HepG2 (cell line): ENCODE results near the gene MARCHF9. TPM values are rescaled to one million over a fixed set of nuclear protein-coding genes. Genes with fewer than 3 reads are reported as not detected.

ENCODE experiments used
- ATAC-seq: fragments of 200-7000 bp; cut with Tn5 transposase; 3 replicates; pipeline ENCODE4 v1.9.1; 2020; ENCODE audit warnings: mild to moderate bottlenecking, moderate library complexity
- BruUV-seq: library from RNA; stranded (reverse); fragments of 400-500 nt; replicated peaks from 2 replicates; lab custom pipeline; 2021; lab: Mats Ljungman, UMichigan
- CTCF ChIA-PET: fragments of 300-600 bp; formaldehyde crosslinking; extraction: SDS; loops from one replicate; lab custom pipeline; 2021; ENCODE audit warnings: low total read pairs, inconsistent platforms, low intra/inter-chr PET ratio; lab: Yijun Ruan, JAX
- POLR2A ChIA-PET: fragments of 350-600 bp; sonication (Branson Sonifier 250); formaldehyde crosslinking; loops from one replicate; lab custom pipeline; 2020; ENCODE audit warnings: antibody characterized with exemption, inconsistent platforms; lab: Yijun Ruan, JAX
- DNase-seq: peaks from one replicate; pipeline ENCODE4 v3.0.0-alpha.2; 2015; ENCODE audit warnings: low spot score
- FAIRE-seq: peaks from 3 replicates; lab custom pipeline; 2011; peaks lifted over from hg19 to GRCh38; lab: Jason Lieb, UNC
- H2AFZ ChIP-seq: one replicate; pipeline ENCODE4 v1.6.1; 2011; ENCODE audit warnings: low read length, inconsistent platforms
- H3K27ac ChIP-seq: fragments of 300-600 bp; 3 replicates; pipeline ENCODE4 v1.8.0; 2011; ENCODE audit warnings: mixed run types, mild to moderate bottlenecking, mixed read lengths, low read length, inconsistent platforms; ENCODE audit not compliant: insufficient read depth; ENCODE audit errors: extremely low read length
- H3K27me3 ChIP-seq, 2 experiments: fragments of 200-600 bp in 1 of 2; 2 replicates in 1 of 2; 3 replicates in 1 of 2; pipeline versions ENCODE4 v1.6.0 to v1.8.0; 2011; ENCODE audit warnings: low read length in 2 of 2, mild to moderate bottlenecking in 2 of 2, moderate library complexity in 2 of 2, inconsistent platforms in 1 of 2; ENCODE audit not compliant: insufficient read depth in 2 of 2, control insufficient read depth in 1 of 2
- H3K36me3 ChIP-seq, 2 experiments: fragments of 200-600 bp in 1 of 2; replicated peaks in 1 of 2; 2 replicates in 1 of 2; 3 replicates in 1 of 2; pipeline versions ENCODE4 v1.5.1 to v1.8.0; 2011; ENCODE audit warnings: low read length in 2 of 2, inconsistent platforms in 1 of 2; ENCODE audit not compliant: insufficient read depth in 2 of 2, control insufficient read depth in 1 of 2
- H3K4me1 ChIP-seq: 2 replicates; pipeline ENCODE4 v1.5.1; 2012; ENCODE audit warnings: low read length, inconsistent platforms; ENCODE audit not compliant: insufficient read depth
- H3K4me2 ChIP-seq: 2 replicates; pipeline ENCODE4 v1.6.0; 2011; ENCODE audit warnings: low read depth, low read length, inconsistent platforms
- H3K4me3 ChIP-seq, 3 experiments: fragments of 200-600 bp in 1 of 3; sonication (generic), shearing (Covaris generic) in 1 of 3; replicated peaks in 1 of 3; 2 replicates each; pipeline ENCODE4 v1.5.1; 2011 to 2016; ENCODE audit warnings: low read length in 3 of 3, inconsistent platforms in 2 of 3, low read depth in 2 of 3, mild to moderate bottlenecking in 2 of 3, control low read depth in 1 of 3, mixed read lengths in 1 of 3; ENCODE audit not compliant: insufficient read depth in 1 of 3
- H3K79me2 ChIP-seq: one replicate; pipeline ENCODE4 v1.6.1; 2011; ENCODE audit warnings: low read length, inconsistent platforms; ENCODE audit not compliant: insufficient read depth
- H3K9ac ChIP-seq: 2 replicates; pipeline ENCODE4 v1.6.0; 2011; ENCODE audit warnings: mild to moderate bottlenecking, low read depth, low read length, inconsistent platforms; ENCODE audit not compliant: insufficient read depth
- H3K9me3 ChIP-seq: 2 replicates; pipeline ENCODE4 v1.5.1; 2012; ENCODE audit warnings: mild to moderate bottlenecking, low read length
- H4K20me1 ChIP-seq: 2 replicates; pipeline ENCODE4 v1.6.0; 2011; ENCODE audit warnings: inconsistent platforms, mild to moderate bottlenecking, low read length, moderate library complexity; ENCODE audit not compliant: insufficient read depth
- EZH2 ChIP-seq: conservative IDR thresholded peaks from 2 replicates; pipeline ENCODE4 v1.6.1; 2012; ENCODE audit warnings: mild to moderate bottlenecking, low read depth, low read length, moderate library complexity
- XBP1 ChIP-seq: sonication (generic); formaldehyde crosslinking; IDR thresholded peaks from 2 replicates; pipeline ENCODE4 v1.5.0; 2020; ENCODE audit warnings: missing genetic modification reagents
- ZBTB42 ChIP-seq: sonication (generic); formaldehyde crosslinking; IDR thresholded peaks from 2 replicates; pipeline ENCODE4 v1.5.0; 2020; ENCODE audit warnings: mild to moderate bottlenecking, missing genetic modification reagents
- ZNF776 ChIP-seq: sonication (generic); formaldehyde crosslinking; IDR thresholded peaks from 2 replicates; pipeline ENCODE4 v1.4.0; 2020; ENCODE audit warnings: mild to moderate bottlenecking, missing genetic modification reagents
- WGBS: methylation state at CpG from one replicate; pipeline ENCODE4 v1.1.6; 2017; ENCODE audit warnings: low lambda C conversion rate; 5-methylcytosine and 5-hydroxymethylcytosine counted together
- in situ Hi-C: cut with HindIII; loops from 2 replicates; pipeline ENCODE4 v1.10.0; 2017; ENCODE audit warnings: low pct_unique_long_range_greater_than_20kb; ENCODE audit not compliant: extremely low pct_ligation_motif_present
- intact Hi-C: fragments of 100-400 bp; cut with micrococcal nuclease; formaldehyde crosslinking; loops from one replicate; pipeline ENCODE4 v1.10.0; 2022; ENCODE audit not compliant: unreplicated experiment
- polyA plus RNA-seq, 8 experiments: library from polyadenylated mRNA; depleted of rRNA in 3 of 8; stranded (reverse) in 7 of 8; unstranded in 1 of 8; fragments of >200 nt; fragmentation: Illumina TruSeq in 4 of 8; extraction: Trizol in 4 of 8; gene quantifications; 2 replicates each; pipeline versions ENCODE4 v1.2.1 to v1.2.3, GENCODE V29; 2011 to 2016; ENCODE audit warnings: low read depth in 4 of 8, missing spikeins in 1 of 8, mixed read lengths in 1 of 8; ENCODE audit not compliant: insufficient read depth in 1 of 8
- total RNA-seq, 5 experiments: library from RNA; depleted of rRNA; stranded (reverse); fragments of >200 nt; fragmentation: Illumina TruSeq; extraction: Trizol; gene quantifications; 2 replicates each; pipeline ENCODE4 v1.2.3, GENCODE V29; 2016; ENCODE audit warnings: low read depth in 1 of 5
- TF ChIP-seq, protein P1 (sequence below): sonication (generic); formaldehyde crosslinking; IDR thresholded peaks from 2 replicates; pipeline ENCODE4 v1.4.0; 2020; ENCODE audit warnings: missing genetic modification reagents

The MARCHF9 gene
- total and polyA plus RNA-seq, 2 of the 13 experiments (the other 11 are each of a cell fraction or from before 2014, with no cell fraction given): 5.7 to 9.6 TPM

DNA sequence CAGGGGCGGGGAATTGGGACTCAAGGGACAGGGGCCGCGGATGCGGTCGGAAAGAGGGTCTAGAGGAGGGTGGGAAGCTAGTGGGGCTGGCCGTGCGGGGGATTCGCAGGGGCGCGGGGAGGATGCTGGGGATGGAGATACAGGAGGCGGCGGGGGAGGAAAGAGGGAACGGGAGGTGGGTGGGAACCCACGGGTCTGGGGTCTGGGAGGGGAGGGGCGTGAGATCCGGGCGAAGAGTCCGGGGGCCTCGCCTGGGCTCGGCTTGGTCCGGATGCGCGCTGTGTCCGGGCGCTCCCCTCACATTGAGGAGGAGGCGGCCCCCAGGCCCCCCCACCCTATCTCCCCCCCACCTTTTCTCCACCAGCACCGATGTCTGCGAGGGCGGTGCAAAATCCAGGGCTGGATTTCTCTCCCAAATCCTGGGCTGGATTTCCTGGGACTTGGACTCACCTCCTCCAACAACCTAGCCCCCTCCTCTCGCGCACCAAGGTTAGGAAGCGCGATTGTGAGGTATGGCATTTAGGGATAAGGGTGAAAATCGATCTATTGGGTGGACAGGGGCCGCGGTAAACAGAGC, 16.2 kb upstream of the MARCHF9 start, which contains the start of gene AGAP2:
AGAP2 (minus strand) TSS at position 82 of the 577 bp plus-strand sequence. CDS start 496 bp downstream, outside the sequence.
- no peak for DNase-seq
- intact Hi-C loops (loop anchor here (5.0 kb wide), 2 partner anchors 46 to 156 kb away; partner anchors contain the start of gene OS9), in situ Hi-C loops (no loop called here)
- H3K4me2 ChIP-seq: peak within 1 kb of the TSS; percentile 94
- H3K9me3 ChIP-seq: no peaks in the 10 kb centered on the region
- H3K27me3 ChIP-seq: peaks cover 12 to 44% of the 10 kb centered on the region in 2 experiments; a peak in 4 of 5 replicates
- H3K4me1 ChIP-seq: peaks cover 61% of the 10 kb centered on the region
- POLR2A ChIA-PET: no interaction called here
- CTCF ChIA-PET: no interaction called here
- FAIRE-seq: no peak
- no peaks in the 10 kb centered on the region for H3K79me2 ChIP-seq
- H2AFZ ChIP-seq: no peak within 1 kb of the TSS
- no peaks in the 10 kb centered on the region for H4K20me1 ChIP-seq
- BruUV-seq: no TSS peak
- H3K27ac ChIP-seq: no peak within 1 kb of the TSS
- WGBS: 19% methylated on average over 26 of the region's 36 CpGs
- ATAC-seq: no peak
- TF ChIP-seq, protein P1, sequence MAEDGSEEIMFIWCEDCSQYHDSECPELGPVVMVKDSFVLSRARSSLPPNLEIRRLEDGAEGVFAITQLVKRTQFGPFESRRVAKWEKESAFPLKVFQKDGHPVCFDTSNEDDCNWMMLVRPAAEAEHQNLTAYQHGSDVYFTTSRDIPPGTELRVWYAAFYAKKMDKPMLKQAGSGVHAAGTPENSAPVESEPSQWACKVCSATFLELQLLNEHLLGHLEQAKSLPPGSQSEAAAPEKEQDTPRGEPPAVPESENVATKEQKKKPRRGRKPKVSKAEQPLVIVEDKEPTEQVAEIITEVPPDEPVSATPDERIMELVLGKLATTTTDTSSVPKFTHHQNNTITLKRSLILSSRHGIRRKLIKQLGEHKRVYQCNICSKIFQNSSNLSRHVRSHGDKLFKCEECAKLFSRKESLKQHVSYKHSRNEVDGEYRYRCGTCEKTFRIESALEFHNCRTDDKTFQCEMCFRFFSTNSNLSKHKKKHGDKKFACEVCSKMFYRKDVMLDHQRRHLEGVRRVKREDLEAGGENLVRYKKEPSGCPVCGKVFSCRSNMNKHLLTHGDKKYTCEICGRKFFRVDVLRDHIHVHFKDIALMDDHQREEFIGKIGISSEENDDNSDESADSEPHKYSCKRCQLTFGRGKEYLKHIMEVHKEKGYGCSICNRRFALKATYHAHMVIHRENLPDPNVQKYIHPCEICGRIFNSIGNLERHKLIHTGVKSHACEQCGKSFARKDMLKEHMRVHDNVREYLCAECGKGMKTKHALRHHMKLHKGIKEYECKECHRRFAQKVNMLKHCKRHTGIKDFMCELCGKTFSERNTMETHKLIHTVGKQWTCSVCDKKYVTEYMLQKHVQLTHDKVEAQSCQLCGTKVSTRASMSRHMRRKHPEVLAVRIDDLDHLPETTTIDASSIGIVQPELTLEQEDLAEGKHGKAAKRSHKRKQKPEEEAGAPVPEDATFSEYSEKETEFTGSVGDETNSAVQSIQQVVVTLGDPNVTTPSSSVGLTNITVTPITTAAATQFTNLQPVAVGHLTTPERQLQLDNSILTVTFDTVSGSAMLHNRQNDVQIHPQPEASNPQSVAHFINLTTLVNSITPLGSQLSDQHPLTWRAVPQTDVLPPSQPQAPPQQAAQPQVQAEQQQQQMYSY (CRISPR knock-in tag): peak; percentile 98
- TF ChIP-seq ZNF776: no peak
- TF ChIP-seq ZBTB42 (CRISPR knock-in tag): no peak
- TF ChIP-seq EZH2: no peak
- no peak for TF ChIP-seq XBP1 (CRISPR knock-in tag)
- H3K9ac ChIP-seq: no peak within 1 kb of the TSS
- H3K4me3 ChIP-seq: peak within 1 kb of the TSS; percentile 48 to 73 (median 59); a peak in 5 of 6 replicates
- no peaks in the 10 kb centered on the region for H3K36me3 ChIP-seq
